Natural killer cell (primary cell): ENCODE measurements around the gene MEOX1. TPM values are rescaled to one million over a fixed set of nuclear protein-coding genes. Genes with fewer than 3 reads are reported as not detected.

Experiments
- ATAC-seq, 3 donors: fragments of 150-1000 bp in 2 of 3; fragments of 200-7000 bp in 1 of 3; cut with Tn5 transposase; 1 replicate in 1 of 3; 2 replicates in 2 of 3; pipeline ENCODE4 v1.10.0; 2021; ENCODE audit warnings: mild to moderate bottlenecking in 2 of 3, moderate library complexity in 2 of 3
- DNase-seq, 2 donors: peaks; one replicate each; pipeline versions ENCODE4 v3.0.0 to v3.0.0-alpha.2; 2013 to 2021; ENCODE audit warnings: mixed read lengths in 1 of 2
- H3K27ac ChIP-seq: one replicate; pipeline ENCODE4 v1.5.1; 2013; ENCODE audit warnings: mild to moderate bottlenecking, low read length
- H3K27me3 ChIP-seq: one replicate; pipeline ENCODE4 v1.6.1; 2013; ENCODE audit warnings: low read length; ENCODE audit not compliant: control insufficient read depth, insufficient read depth
- H3K36me3 ChIP-seq: one replicate; pipeline ENCODE4 v1.6.1; 2013; ENCODE audit warnings: low read length; ENCODE audit not compliant: control insufficient read depth, insufficient read depth
- H3K4me1 ChIP-seq: one replicate; pipeline ENCODE4 v1.6.1; 2013; ENCODE audit warnings: low read length; ENCODE audit not compliant: control insufficient read depth, insufficient read depth
- H3K4me3 ChIP-seq: one replicate; pipeline ENCODE4 v1.5.1; 2013; ENCODE audit warnings: low read length
- H3K9me3 ChIP-seq: one replicate; pipeline ENCODE4 v1.6.1; 2013; ENCODE audit warnings: low read length; ENCODE audit not compliant: control insufficient read depth, insufficient read depth
- H3K27ac Mint-ChIP-seq, 2 donors: one replicate each; pipeline ENCODE4 v1.8.0; 2022; ENCODE audit warnings: mild to moderate bottlenecking in 2 of 2, mixed read lengths in 2 of 2, moderate library complexity in 1 of 2
- H3K27me3 Mint-ChIP-seq, 2 donors: one replicate each; pipeline ENCODE4 v1.8.0; 2022; ENCODE audit warnings: low read depth in 2 of 2, mixed read lengths in 2 of 2
- H3K36me3 Mint-ChIP-seq: one replicate; pipeline ENCODE4 v1.8.0; 2022; ENCODE audit warnings: mixed read lengths
- H3K4me1 Mint-ChIP-seq, 2 donors: one replicate each; pipeline ENCODE4 v1.8.0; 2022; ENCODE audit warnings: mixed read lengths in 2 of 2
- H3K4me3 Mint-ChIP-seq: one replicate; pipeline ENCODE4 v1.8.0; 2022; ENCODE audit warnings: mild to moderate bottlenecking, moderate library complexity, mixed read lengths
- H3K9me3 Mint-ChIP-seq, 2 donors: one replicate each; pipeline ENCODE4 v1.8.0; 2022; ENCODE audit warnings: mixed read lengths in 2 of 2
- WGBS: methylation state at CpG from one replicate; pipeline ENCODE4 v1.1.7; 2013; ENCODE audit warnings: missing lambda C conversion rate; ENCODE audit not compliant: insufficient coverage; 5-methylcytosine and 5-hydroxymethylcytosine counted together
- intact Hi-C: fragments of 100-400 bp; cut with micrococcal nuclease; formaldehyde crosslinking; loops from one replicate; pipeline ENCODE4 v1.14.2; 2022
- total RNA-seq, 4 donors: library from RNA; stranded (reverse); fragments of 120-200 nt in 1 of 4; gene quantifications; one replicate each; pipeline versions ENCODE4 v1.2.3 to v1.2.4, GENCODE V29; 2013 to 2022
- TF ChIP-seq, protein P1 (sequence below): fragments of 200-600 bp; IDR thresholded peaks from one replicate; pipeline ENCODE4 v1.8.0; 2022; ENCODE audit warnings: antibody characterized with exemption

MEOX1 gene
- total RNA-seq, 3 donors from 2014 or later (not counting 1 experiment from before 2014, with no cell fraction given), result 0.18 TPM; not detected in 2

DNA sequence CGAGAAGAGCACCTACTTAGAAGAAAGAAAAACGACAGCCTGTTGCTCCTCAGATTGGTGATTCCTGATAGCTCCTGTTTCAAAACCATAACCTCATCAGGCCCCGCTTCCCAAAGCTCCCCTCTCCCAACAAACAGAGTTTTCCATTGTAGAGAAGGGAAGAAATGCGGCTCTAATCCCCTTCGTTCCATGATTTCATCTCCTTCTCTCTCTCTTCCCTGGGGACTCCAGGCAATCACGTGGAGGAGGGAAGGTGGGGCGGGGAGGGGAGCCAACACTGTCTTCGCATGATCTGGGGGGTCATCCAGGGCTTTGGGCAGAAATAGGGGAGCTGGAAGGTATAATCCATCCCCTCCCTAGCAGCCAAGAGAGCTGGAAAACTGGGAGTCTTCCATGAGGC lies 43.4 kb downstream of the MEOX1 start:
- TF ChIP-seq, protein P1, sequence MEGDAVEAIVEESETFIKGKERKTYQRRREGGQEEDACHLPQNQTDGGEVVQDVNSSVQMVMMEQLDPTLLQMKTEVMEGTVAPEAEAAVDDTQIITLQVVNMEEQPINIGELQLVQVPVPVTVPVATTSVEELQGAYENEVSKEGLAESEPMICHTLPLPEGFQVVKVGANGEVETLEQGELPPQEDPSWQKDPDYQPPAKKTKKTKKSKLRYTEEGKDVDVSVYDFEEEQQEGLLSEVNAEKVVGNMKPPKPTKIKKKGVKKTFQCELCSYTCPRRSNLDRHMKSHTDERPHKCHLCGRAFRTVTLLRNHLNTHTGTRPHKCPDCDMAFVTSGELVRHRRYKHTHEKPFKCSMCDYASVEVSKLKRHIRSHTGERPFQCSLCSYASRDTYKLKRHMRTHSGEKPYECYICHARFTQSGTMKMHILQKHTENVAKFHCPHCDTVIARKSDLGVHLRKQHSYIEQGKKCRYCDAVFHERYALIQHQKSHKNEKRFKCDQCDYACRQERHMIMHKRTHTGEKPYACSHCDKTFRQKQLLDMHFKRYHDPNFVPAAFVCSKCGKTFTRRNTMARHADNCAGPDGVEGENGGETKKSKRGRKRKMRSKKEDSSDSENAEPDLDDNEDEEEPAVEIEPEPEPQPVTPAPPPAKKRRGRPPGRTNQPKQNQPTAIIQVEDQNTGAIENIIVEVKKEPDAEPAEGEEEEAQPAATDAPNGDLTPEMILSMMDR, result no peak
- H3K27ac ChIP-seq, result no peak overlapping the region
- 71% methylated on average over 2 of the region's 8 CpGs for WGBS

DNA sequence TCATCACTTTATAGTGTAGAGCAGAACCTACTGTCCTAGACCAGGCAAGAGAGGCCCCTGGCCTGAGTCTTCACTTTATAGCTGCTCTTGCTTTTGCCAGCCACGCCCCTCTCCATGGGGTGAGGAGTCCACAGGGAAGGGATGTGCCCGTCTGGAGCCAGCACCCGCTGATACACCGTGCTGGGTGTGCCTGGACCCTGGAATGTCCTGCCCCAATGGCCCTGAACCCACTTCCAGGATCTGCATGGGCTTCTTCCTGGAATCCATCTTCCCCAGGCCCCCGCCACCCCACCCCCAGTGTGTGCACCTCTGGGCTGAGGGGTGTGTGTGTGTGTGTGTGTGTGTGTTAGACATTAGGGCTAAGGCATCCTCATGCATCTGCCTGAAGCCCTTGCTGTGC lies 44.9 kb downstream of the MEOX1 start:
- 86% methylated on average over 4 of the region's 5 CpGs for WGBS
- Mint-ChIP-seq H3K9me3 (no peaks in the 10 kb centered on the region), H3K36me3 (no peaks in the 10 kb centered on the region), H3K4me3 (no peak overlapping the region), H3K27ac (no peak overlapping the region), H3K27me3 (peaks cover 8 to 15% of the 10 kb centered on the region in 2 donors), H3K4me1 (no peaks in the 10 kb centered on the region)
- no peaks in the 10 kb centered on the region for H3K27me3 ChIP-seq
- H3K27ac ChIP-seq, result no peak overlapping the region
- DNase-seq (no peak), ATAC-seq (no peak)
- no peak overlapping the region for H3K4me3 ChIP-seq
- no peaks in the 10 kb centered on the region for H3K9me3 ChIP-seq
- H3K4me1 ChIP-seq, result no peaks in the 10 kb centered on the region
- TF ChIP-seq, protein P1, result no peak
- intact Hi-C loops, result no loop called here
- H3K36me3 ChIP-seq, result no peaks in the 10 kb centered on the region

More for the DNA sequence above, 43.4 kb downstream of the MEOX1 start:
- no peak overlapping the region for H3K27ac Mint-ChIP-seq
- H3K4me1 Mint-ChIP-seq, result no peaks in the 10 kb centered on the region
- H3K9me3 Mint-ChIP-seq, result no peaks in the 10 kb centered on the region
- no peak for DNase-seq
- H3K4me3 Mint-ChIP-seq, result no peak overlapping the region
- intact Hi-C loops, result no loop called here
- peaks cover 9 to 15% of the 10 kb centered on the region in 2 donors for H3K27me3 Mint-ChIP-seq
- Histone ChIP-seq H3K4me3 (no peak overlapping the region), H3K9me3 (no peaks in the 10 kb centered on the region), H3K36me3 (no peaks in the 10 kb centered on the region), H3K27me3 (no peaks in the 10 kb centered on the region), H3K4me1 (no peaks in the 10 kb centered on the region)
- no peak for ATAC-seq
- no peaks in the 10 kb centered on the region for H3K36me3 Mint-ChIP-seq

DNA sequence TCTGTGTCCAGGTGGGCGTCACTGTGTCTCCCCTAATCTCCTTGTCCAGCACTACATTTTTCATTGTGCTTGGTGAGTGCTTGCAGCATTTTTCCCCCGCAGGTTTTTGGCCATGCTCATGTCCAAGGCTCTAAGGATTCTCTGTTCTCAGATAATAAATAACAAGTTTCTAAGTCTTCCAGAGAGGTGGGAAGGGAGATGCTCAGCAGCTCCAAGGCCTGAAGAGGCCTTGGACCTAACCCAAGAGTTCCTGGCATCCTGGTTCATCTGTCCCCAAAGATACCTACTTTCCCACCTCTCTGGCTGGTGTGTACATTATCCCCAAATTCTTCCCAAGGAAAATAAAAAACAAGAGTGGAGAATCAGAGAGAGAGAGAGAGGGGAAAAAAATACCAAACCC lies 45.3 kb downstream of the MEOX1 start:
- Mint-ChIP-seq H3K36me3 (no peaks in the 10 kb centered on the region), H3K4me1 (no peaks in the 10 kb centered on the region), H3K9me3 (no peaks in the 10 kb centered on the region), H3K4me3 (no peak overlapping the region), H3K27ac (no peak overlapping the region), H3K27me3 (peaks cover 8 to 15% of the 10 kb centered on the region in 2 donors)
- Histone ChIP-seq H3K9me3 (peaks cover 4% of the 10 kb centered on the region), H3K4me3 (no peak overlapping the region), H3K4me1 (no peaks in the 10 kb centered on the region), H3K27ac (no peak overlapping the region), H3K36me3 (no peaks in the 10 kb centered on the region), H3K27me3 (no peaks in the 10 kb centered on the region)
- no peak for DNase-seq
- no peak for ATAC-seq
- WGBS, result 94% methylated on average over 2 of the region's 2 CpGs
- intact Hi-C loops, result no loop called here
- TF ChIP-seq, protein P1, result no peak

DNA sequence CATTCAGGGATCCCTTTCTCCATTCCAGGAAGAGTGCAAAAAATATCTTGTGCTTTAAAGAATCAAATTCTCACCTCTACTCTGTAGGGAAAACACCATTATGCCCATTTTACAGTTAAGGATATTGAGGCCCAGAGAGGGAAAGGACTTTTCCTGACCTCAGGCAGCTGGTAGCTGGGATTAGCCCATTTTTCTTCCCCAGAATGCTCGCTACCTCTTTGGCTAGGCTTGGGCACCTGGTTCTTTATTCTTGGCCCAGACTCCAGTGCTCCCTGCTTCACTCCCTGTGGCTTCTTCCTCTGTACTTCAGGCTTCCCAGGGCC lies 45.7 kb downstream of the MEOX1 start:
- Histone ChIP-seq H3K4me1 (no peaks in the 10 kb centered on the region), H3K4me3 (no peak overlapping the region), H3K27ac (no peak overlapping the region), H3K27me3 (no peaks in the 10 kb centered on the region), H3K36me3 (no peaks in the 10 kb centered on the region), H3K9me3 (peaks cover 7% of the 10 kb centered on the region)
- WGBS, result 81% methylated on average over 1 of the region's 1 CpG
- Mint-ChIP-seq H3K4me3 (no peak overlapping the region), H3K4me1 (no peaks in the 10 kb centered on the region), H3K9me3 (no peaks in the 10 kb centered on the region), H3K36me3 (no peaks in the 10 kb centered on the region), H3K27me3 (peaks cover 8 to 15% of the 10 kb centered on the region in 2 donors), H3K27ac (no peak overlapping the region)
- DNase-seq, result no peak
- intact Hi-C loops, result no loop called here
- no peak for ATAC-seq
- TF ChIP-seq, protein P1, result no peak
